HEK293 (cell line): ENCODE measurements around the gene VANGL2.

Experiments
- CTCF ChIA-PET: fragments of 350-600 bp; formaldehyde crosslinking; extraction: SDS; loops from one replicate; lab custom pipeline; 2021; ENCODE audit warnings: antibody characterized with exemption; lab: Yijun Ruan, JAX
- POLR2A ChIA-PET: fragments of 300-600 bp; formaldehyde crosslinking; extraction: SDS; loops from one replicate; lab custom pipeline; 2020; ENCODE audit warnings: antibody characterized with exemption, inconsistent platforms; lab: Yijun Ruan, JAX
- H3K27ac ChIP-seq: fragments of 200-500 bp; sonication (Bioruptor generic); 2 replicates; pipeline ENCODE4 v1.5.1; 2014; ENCODE audit warnings: low read depth, low read length, control low read depth, inconsistent platforms; ENCODE audit errors: extremely low read depth
- H3K36me3 ChIP-seq, 2 experiments: fragments of 200-500 bp in 1 of 2; sonication (Bioruptor generic) in 1 of 2; 1 replicate in 1 of 2; 2 replicates in 1 of 2; pipeline ENCODE4 v1.5.1; 2014 to 2017; ENCODE audit warnings: inconsistent platforms in 2 of 2, low read length in 2 of 2; ENCODE audit not compliant: control insufficient read depth in 2 of 2, insufficient read depth in 1 of 2
- H3K4me1 ChIP-seq: fragments of 200-500 bp; sonication (Bioruptor generic); 2 replicates; pipeline ENCODE4 v1.5.1; 2014; ENCODE audit warnings: mild to moderate bottlenecking, low read length, inconsistent platforms; ENCODE audit not compliant: control insufficient read depth, insufficient read depth
- H3K4me3 ChIP-seq: 2 replicates; pipeline ENCODE4 v1.5.1; 2011; ENCODE audit warnings: low read depth, mild to moderate bottlenecking, control low read depth, low read length, moderate library complexity
- H3K9me3 ChIP-seq: fragments of 200-500 bp; sonication (Bioruptor generic); 2 replicates; pipeline ENCODE4 v1.5.1; 2014; ENCODE audit warnings: low read depth, low read length, inconsistent platforms; ENCODE audit not compliant: control insufficient read depth, insufficient read depth
- EGR2 ChIP-seq: fragments of 450-650 bp; formaldehyde crosslinking; IDR thresholded peaks from 2 replicates; pipeline ENCODE4 v1.5.1; 2016; ENCODE audit warnings: low read depth, missing biosample characterization, missing genetic modification characterization
- REPIN1 ChIP-seq: fragments of 450-650 bp; formaldehyde crosslinking; IDR thresholded peaks from 2 replicates; pipeline ENCODE4 v1.5.1; 2017; ENCODE audit warnings: missing biosample characterization, missing genetic modification characterization, low read depth
- ZBTB20 ChIP-seq: fragments of 450-650 bp; formaldehyde crosslinking; IDR thresholded peaks from 2 replicates; pipeline ENCODE4 v1.5.1; 2016; ENCODE audit warnings: missing biosample characterization, missing genetic modification characterization
- ZBTB48 ChIP-seq: fragments of 450-650 bp; formaldehyde crosslinking; IDR thresholded peaks from 2 replicates; pipeline ENCODE4 v1.5.1; 2016; ENCODE audit warnings: missing biosample characterization, missing genetic modification characterization
- ZFHX2 ChIP-seq: fragments of 450-650 bp; formaldehyde crosslinking; conservative IDR thresholded peaks from 2 replicates; pipeline ENCODE4 v1.5.1; 2016; ENCODE audit warnings: missing biosample characterization, missing genetic modification characterization
- ZFP37 ChIP-seq: fragments of 450-650 bp; formaldehyde crosslinking; IDR thresholded peaks from 2 replicates; pipeline ENCODE4 v1.5.1; 2016; ENCODE audit warnings: missing biosample characterization, missing genetic modification characterization
- ZNF169 ChIP-seq: fragments of 450-650 bp; formaldehyde crosslinking; IDR thresholded peaks from 2 replicates; pipeline ENCODE4 v1.5.1; 2016; ENCODE audit warnings: missing biosample characterization, missing genetic modification characterization
- ZNF266 ChIP-seq: fragments of 450-650 bp; formaldehyde crosslinking; IDR thresholded peaks from 2 replicates; pipeline ENCODE4 v1.5.1; 2016; ENCODE audit warnings: missing biosample characterization, missing genetic modification characterization, low read depth
- ZNF335 ChIP-seq: fragments of 450-650 bp; formaldehyde crosslinking; conservative IDR thresholded peaks from 2 replicates; pipeline ENCODE4 v1.5.1; 2016; ENCODE audit warnings: missing biosample characterization, missing genetic modification characterization
- ZNF398 ChIP-seq: fragments of 450-650 bp; formaldehyde crosslinking; IDR thresholded peaks from 2 replicates; pipeline ENCODE4 v1.5.1; 2017; ENCODE audit warnings: missing biosample characterization, missing genetic modification characterization
- ZNF426 ChIP-seq: fragments of 450-650 bp; formaldehyde crosslinking; IDR thresholded peaks from 2 replicates; pipeline ENCODE4 v1.5.1; 2017; ENCODE audit warnings: missing biosample characterization, missing genetic modification characterization, mild to moderate bottlenecking, inconsistent platforms, moderate library complexity
- ZNF544 ChIP-seq: fragments of 450-650 bp; formaldehyde crosslinking; IDR thresholded peaks from 2 replicates; pipeline ENCODE4 v1.5.0; 2017; ENCODE audit warnings: missing biosample characterization, missing genetic modification characterization
- ZNF548 ChIP-seq: fragments of 450-650 bp; formaldehyde crosslinking; IDR thresholded peaks from 2 replicates; pipeline ENCODE4 v1.5.1; 2016; ENCODE audit warnings: missing biosample characterization, missing genetic modification characterization
- ZNF580 ChIP-seq: fragments of 450-650 bp; formaldehyde crosslinking; IDR thresholded peaks from 2 replicates; pipeline ENCODE4 v1.5.1; 2016; ENCODE audit warnings: missing biosample characterization, missing genetic modification characterization
- ZNF664 ChIP-seq: fragments of 450-650 bp; formaldehyde crosslinking; IDR thresholded peaks from 2 replicates; pipeline ENCODE4 v1.5.1; 2016; ENCODE audit warnings: missing biosample characterization, missing genetic modification characterization
- ZNF791 ChIP-seq: fragments of 450-650 bp; formaldehyde crosslinking; IDR thresholded peaks from 2 replicates; pipeline ENCODE4 v1.5.1; 2016; ENCODE audit warnings: missing biosample characterization, missing genetic modification characterization
- TF ChIP-seq, protein P1 (sequence below): fragments of 450-650 bp; formaldehyde crosslinking; IDR thresholded peaks from 2 replicates; pipeline ENCODE4 v1.5.1; 2016; ENCODE audit warnings: missing biosample characterization, missing genetic modification characterization, borderline replicate concordance
- TF ChIP-seq, protein P2 (sequence below): fragments of 450-650 bp; IDR thresholded peaks from 2 replicates; pipeline ENCODE4 v1.5.1; 2018; ENCODE audit warnings: missing biosample characterization, missing genetic modification characterization

The VANGL2 gene

GRCh38 chr1:160402001-160402795 is 1.8 kb downstream of the VANGL2 start (continued):
- TF ChIP-seq ZNF335 (tag by site-specific recombination), result peak; percentile 57

DNA sequence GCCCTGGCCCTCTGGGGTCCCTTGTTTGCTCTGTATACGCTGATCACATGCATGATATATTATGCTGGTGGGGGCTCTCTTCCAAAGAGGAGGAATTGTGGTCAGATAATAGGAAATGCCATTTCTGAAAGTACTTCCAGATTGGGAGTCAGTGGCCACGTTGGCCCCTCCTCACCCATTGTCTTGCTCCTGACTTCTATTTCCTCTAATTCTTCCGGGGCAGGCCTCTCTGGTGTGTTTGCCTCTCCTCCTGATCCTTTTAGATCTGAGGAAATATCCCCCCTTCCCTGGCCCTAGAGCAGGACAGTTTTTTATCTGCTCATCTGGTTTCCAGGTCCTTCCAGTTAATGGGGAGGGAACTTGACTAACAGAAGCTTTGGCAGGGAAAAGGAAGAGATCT is 2.9 kb downstream of the VANGL2 start:
- no peak overlapping the region for H3K27ac ChIP-seq
- TF ChIP-seq REPIN1 (no peak), ZNF664 (no peak), ZBTB48 (tag by site-specific recombination) (no peak), ZNF548 (tag by site-specific recombination) (no peak)
- TF ChIP-seq, protein P1, sequence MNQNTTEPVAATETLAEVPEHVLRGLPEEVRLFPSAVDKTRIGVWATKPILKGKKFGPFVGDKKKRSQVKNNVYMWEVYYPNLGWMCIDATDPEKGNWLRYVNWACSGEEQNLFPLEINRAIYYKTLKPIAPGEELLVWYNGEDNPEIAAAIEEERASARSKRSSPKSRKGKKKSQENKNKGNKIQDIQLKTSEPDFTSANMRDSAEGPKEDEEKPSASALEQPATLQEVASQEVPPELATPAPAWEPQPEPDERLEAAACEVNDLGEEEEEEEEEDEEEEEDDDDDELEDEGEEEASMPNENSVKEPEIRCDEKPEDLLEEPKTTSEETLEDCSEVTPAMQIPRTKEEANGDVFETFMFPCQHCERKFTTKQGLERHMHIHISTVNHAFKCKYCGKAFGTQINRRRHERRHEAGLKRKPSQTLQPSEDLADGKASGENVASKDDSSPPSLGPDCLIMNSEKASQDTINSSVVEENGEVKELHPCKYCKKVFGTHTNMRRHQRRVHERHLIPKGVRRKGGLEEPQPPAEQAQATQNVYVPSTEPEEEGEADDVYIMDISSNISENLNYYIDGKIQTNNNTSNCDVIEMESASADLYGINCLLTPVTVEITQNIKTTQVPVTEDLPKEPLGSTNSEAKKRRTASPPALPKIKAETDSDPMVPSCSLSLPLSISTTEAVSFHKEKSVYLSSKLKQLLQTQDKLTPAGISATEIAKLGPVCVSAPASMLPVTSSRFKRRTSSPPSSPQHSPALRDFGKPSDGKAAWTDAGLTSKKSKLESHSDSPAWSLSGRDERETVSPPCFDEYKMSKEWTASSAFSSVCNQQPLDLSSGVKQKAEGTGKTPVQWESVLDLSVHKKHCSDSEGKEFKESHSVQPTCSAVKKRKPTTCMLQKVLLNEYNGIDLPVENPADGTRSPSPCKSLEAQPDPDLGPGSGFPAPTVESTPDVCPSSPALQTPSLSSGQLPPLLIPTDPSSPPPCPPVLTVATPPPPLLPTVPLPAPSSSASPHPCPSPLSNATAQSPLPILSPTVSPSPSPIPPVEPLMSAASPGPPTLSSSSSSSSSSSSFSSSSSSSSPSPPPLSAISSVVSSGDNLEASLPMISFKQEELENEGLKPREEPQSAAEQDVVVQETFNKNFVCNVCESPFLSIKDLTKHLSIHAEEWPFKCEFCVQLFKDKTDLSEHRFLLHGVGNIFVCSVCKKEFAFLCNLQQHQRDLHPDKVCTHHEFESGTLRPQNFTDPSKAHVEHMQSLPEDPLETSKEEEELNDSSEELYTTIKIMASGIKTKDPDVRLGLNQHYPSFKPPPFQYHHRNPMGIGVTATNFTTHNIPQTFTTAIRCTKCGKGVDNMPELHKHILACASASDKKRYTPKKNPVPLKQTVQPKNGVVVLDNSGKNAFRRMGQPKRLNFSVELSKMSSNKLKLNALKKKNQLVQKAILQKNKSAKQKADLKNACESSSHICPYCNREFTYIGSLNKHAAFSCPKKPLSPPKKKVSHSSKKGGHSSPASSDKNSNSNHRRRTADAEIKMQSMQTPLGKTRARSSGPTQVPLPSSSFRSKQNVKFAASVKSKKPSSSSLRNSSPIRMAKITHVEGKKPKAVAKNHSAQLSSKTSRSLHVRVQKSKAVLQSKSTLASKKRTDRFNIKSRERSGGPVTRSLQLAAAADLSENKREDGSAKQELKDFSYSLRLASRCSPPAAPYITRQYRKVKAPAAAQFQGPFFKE (tag by site-specific recombination), result no peak
- TF ChIP-seq, all 188 proteins: peak for 0
- CTCF ChIA-PET, result interaction anchor here (1.1 kb wide), 1 partner anchor 13 kb away, joined by 5 read pairs; no protein-coding TSS in a partner anchor
- Histone ChIP-seq H3K4me1 (no peaks in the 10 kb centered on the region), H3K36me3 (no peaks in the 10 kb centered on the region), H3K9me3 (no peaks in the 10 kb centered on the region), H3K4me3 (no peak overlapping the region)
- POLR2A ChIA-PET, result interaction anchor here (1.1 kb wide), 1 partner anchor 305 kb away, joined by 4 read pairs; the partner anchor contains the start of gene IGSF8

- no peaks in the 10 kb centered on the region for H3K4me1 ChIP-seq
- CTCF ChIA-PET, result interaction anchor here (0.6 kb wide), 1 partner anchor 512 kb away, joined by 3 read pairs; no protein-coding TSS in a partner anchor
Observed at GRCh38 chr1:160404094-160404493, 3.7 kb downstream of the VANGL2 start.

GRCh38 chr1:160405331-160405877 is 5.0 kb downstream of the VANGL2 start:
- H3K4me1 ChIP-seq, result no peaks in the 10 kb centered on the region
- no peaks in the 10 kb centered on the region for H3K36me3 ChIP-seq
- TF ChIP-seq ZNF426 (tag by site-specific recombination), result no peak
- TF ChIP-seq ZFHX2 (tag by site-specific recombination), result peak; percentile 94
- TF ChIP-seq ZFP37 (tag by site-specific recombination), result no peak
- peak; percentile 93 for TF ChIP-seq EGR2 (tag by site-specific recombination)
- no peak for TF ChIP-seq ZNF169 (tag by site-specific recombination)
- TF ChIP-seq, protein P2, sequence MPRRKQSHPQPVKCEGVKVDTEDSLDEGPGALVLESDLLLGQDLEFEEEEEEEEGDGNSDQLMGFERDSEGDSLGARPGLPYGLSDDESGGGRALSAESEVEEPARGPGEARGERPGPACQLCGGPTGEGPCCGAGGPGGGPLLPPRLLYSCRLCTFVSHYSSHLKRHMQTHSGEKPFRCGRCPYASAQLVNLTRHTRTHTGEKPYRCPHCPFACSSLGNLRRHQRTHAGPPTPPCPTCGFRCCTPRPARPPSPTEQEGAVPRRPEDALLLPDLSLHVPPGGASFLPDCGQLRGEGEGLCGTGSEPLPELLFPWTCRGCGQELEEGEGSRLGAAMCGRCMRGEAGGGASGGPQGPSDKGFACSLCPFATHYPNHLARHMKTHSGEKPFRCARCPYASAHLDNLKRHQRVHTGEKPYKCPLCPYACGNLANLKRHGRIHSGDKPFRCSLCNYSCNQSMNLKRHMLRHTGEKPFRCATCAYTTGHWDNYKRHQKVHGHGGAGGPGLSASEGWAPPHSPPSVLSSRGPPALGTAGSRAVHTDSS (tag by site-specific recombination), result no peak
- TF ChIP-seq ZNF398 (tag by site-specific recombination), result peak; percentile 37; the same call in 1 of the 2 replicates
- H3K9me3 ChIP-seq, result no peaks in the 10 kb centered on the region
- POLR2A ChIA-PET, result no interaction called here
- CTCF ChIA-PET, result interaction anchor here (1.1 kb wide), 1 partner anchor 28 kb away, joined by 3 read pairs; no protein-coding TSS in a partner anchor
- no peak overlapping the region for H3K27ac ChIP-seq
- H3K4me3 ChIP-seq, result no peak overlapping the region

More at GRCh38 chr1:160404094-160404493, 3.7 kb downstream of the VANGL2 start:
- Histone ChIP-seq H3K4me3 (no peak overlapping the region), H3K9me3 (no peaks in the 10 kb centered on the region), H3K27ac (no peak overlapping the region), H3K36me3 (no peaks in the 10 kb centered on the region)
- no peak for TF ChIP-seq ZNF266
- TF ChIP-seq ZBTB20 (tag by site-specific recombination), result peak; percentile 25; the same call in 1 of the 2 replicates
- no peak for TF ChIP-seq ZNF791 (tag by site-specific recombination)
- TF ChIP-seq ZNF544, result no peak
- TF ChIP-seq ZNF580, result no peak
- POLR2A ChIA-PET, result no interaction called here
